Pericardium fibroblast (primary cell): ENCODE measurements around the gene ZNF423. TPM values are rescaled to one million over a fixed set of nuclear protein-coding genes. Genes with fewer than 3 reads are reported as not detected.

Source experiments
- total RNA-seq: library from RNA; depleted of rRNA; stranded (reverse); fragments of >200 nt; gene quantifications from 2 replicates; pipeline ENCODE4 v1.2.3, GENCODE V29; 2015

The ZNF423 gene
- total RNA-seq: 13.9 and 14.2 TPM in 2 replicates

DNA sequence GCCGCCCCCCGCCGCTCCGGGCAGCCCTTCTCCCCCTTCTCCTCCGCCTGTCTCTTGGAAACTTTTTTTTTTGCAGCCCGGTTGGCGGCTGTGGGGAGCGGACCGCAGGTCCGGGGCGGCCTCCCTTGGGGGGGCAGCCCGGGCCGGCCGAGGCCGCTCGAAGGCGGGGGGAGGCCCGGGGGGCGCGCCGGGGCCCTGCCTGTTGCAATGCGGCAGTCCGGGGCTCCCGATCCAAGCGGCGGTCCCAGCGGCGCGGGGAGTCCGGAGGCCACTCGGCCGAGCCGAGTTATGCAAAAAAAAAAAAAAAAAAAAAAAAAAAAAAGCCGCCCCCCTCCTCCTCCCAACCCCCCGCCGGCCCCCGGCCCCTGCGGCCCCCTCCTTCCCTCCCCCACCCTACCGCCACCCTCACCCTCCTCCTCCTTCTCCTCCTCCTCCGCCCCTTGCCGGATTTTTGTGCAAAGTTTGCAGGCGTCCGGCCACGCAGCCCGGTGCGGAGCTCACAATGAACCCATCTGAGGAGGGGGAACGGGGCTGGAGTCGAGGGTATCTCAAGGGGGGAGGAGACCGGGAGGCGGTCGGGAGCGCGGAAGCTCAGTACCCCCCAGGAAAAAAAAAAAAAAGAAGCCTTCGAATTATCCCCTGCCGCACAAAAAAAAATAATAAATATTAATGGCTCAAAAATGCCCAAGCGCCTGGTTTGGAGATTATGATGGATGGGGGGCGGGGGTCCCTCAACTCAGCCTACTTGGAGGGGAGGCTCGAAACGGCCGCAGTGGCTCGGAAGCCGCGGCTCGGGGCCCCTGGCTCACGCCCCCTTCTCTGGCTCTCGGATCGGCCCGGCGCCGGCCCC, at the start of gene ZNF423:
Gene ZNF423 (minus strand): TSS at position 291 of the 850 bp plus-strand sequence. CDS start 338 bp downstream, outside the sequence.

Other genes starting within 250 kb of the ZNF423 start
- gene CNEP1R1, start 169.1 kb upstream of the ZNF423 start, total RNA-seq: 22.2 and 27.1 TPM in 2 replicates
- gene HEATR3, start 209.9 kb upstream of the ZNF423 start, total RNA-seq: 15.5 and 17.7 TPM in 2 replicates